ENCODE data around the gene ZMAT5.
A peak's percentile ranks its signal among the peaks of the same experiment; 100 is the strongest.

Gene ZMAT5

DNA sequence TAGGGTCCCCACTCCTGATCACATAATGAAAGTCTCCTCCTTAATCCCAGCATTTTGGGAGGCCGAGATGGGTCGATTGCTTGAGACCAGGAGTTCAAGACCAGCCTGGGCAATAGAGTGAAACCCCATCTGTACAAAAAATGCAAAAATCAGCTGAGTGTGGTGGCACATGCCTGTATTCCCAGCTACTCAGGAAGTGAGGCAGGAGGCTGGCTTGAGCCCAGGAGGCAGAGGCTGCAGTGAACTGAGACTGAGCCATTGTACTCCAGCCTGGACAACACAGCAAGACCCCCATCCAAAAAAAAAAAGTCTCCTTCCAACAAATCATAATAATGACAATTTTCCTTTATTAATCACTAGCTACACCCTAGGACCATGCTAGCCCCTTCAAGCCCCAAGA lies 15.1 kb downstream of the ZMAT5 start:
- DNase-seq: no peak

DNA sequence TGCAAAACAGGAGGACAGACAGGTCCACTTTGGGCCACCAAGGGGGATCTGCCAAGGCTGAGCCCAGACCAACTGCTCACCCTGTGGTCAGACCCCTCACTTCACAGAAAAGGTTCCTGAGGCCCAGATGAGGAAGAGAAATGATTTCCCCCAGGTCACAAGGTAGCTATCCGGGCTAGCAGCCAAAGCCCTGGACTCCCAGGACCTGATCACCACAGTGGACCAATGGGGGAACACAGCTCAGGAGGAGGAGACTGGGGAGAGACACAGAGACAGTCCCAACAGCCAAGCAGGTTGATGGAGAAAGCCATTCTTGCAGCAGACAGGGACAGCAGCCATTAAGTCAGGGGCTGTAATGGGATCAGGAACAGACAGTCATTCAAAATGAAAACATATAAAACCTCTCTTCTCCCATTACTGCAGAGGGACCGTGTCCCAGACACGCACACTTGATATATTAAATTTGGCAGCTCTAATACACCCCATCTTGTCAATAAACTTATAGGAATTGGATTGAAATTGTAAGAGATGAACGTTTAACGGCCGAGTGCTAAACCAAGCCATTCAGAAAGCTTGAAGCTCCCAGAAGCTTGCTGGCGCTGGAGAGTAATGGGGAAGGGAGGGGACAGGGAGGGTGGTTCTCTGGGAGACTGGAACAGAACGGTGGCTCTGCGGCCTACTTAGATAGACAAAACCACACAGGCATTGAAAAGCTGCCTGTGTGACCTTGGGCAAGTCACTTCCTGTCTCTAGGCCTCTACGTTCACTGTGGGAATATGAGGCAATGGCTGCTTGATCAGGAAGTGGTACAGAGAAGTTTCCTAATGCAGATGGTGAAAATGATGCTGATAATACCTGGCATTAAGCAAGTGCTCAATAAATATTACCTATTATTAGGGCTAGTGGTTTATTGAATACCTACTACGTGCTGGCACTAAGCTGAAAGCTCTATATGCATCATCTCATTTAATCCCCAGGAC lies 16.0 kb downstream of the ZMAT5 start:
- DNase-seq: no peak

DNA sequence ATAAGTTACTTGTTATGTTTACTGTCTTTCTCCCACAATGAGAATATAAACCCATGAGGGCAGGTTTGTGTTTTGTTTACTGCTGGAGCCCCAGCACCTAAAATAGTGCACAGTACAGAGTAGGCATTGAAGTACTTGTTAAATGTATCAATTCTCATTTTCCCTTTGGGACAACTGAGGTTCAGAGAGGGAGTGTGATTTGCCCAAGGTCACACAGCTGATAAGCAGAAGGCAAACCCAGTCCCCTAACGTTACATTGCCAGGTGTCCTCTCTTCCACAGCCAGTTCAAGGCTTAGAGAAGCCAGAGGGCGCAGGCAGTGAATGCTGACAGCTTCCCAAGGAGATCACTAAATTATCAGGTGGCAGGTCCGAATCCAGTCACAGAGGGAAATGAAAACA lies 16.8 kb downstream of the ZMAT5 start:
- no peak for DNase-seq

DNA sequence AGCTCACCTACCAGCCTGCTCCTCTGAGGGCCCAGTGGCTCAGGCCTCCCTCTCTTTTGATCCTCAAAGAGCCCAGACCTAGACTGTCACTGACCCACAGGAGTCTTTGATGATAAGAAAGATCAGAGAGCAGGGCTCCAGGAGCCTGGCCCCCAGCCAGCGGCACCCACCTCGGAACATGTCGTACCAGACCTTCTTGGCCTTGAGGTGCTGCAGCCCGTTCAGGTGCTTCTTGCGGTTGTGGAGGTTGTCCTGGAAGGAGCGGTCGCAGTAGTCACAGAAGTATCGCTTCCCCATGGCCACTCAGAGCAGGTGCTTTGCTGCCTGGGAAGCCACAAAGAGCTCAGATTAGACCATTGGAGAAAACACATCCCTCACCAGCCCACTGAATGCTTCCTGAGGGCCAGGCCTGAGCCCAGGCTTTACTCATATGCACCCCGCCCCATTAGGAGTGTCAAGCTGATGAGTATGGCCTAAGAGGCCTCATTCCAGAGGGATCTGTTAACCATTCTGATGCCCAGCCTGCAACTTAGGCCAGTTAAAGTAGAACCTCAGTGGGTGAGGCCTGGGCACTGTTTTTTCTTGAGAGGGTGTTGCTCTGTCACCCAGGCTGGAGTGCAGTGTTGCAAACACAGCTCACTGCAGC lies 18.4 kb downstream of the ZMAT5 start:
- DNase-seq: no peak

DNA sequence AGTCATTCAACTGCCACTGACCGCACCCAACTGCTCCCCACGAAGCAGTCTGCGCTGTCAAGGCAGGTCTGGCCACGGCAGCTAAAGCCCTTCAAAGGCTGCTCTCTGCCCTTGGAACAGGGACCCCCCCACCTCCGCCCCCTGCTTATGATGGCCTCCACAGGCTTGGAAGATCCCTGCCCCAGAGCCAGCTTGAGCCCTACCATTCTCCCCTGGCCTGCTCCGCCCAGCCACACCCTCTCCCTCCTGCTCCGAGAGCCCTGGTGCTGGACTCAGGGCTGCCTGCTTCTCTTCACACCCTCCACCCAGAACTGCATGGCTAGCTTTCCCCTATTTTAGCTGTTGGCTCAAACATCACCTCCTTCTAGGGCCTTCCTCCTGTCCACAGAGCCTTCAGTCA lies 19.0 kb downstream of the ZMAT5 start:
- DNase-seq: no peak

DNA sequence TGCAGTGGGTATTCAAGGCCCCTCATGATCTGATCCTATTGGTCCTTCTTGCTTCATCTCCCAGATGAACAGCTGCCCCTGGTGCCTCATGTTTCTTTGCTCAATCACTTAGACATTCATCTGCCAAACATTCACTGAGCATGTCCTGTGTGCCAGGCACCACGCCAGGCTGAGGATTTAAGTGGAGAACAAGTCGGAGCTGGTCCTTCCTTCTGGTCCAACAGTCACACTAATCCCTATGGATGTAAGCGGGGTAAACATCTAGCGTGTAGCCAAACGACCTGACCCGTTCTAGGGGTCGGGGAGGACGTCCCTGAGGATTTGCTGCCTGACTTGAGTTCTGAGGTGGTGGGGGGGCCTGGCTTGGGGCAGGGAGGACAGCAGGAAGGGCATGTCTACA lies 21.9 kb downstream of the ZMAT5 start:
- DNase-seq: peak; percentile 97 to 98

DNA sequence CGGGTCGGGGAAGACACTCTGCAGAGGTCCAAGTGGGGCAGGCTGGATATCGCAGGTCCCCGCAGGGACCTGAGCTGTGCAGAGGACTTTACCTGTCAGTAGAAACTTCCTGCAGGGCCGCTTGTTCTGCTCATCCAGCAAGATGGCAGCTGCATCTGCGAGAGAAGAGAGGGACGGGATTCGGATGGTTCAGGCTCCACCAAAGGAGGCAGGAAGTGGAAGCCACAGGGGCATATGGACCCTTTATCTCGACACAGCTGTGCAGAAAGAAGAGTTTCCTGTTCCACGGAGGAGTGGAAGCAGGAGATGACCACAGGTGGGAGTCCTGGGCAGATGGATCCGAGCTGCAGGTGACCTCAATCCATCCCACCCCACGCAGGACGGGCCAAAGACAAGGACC lies 24.5 kb downstream of the ZMAT5 start:
- no peak for DNase-seq

DNA sequence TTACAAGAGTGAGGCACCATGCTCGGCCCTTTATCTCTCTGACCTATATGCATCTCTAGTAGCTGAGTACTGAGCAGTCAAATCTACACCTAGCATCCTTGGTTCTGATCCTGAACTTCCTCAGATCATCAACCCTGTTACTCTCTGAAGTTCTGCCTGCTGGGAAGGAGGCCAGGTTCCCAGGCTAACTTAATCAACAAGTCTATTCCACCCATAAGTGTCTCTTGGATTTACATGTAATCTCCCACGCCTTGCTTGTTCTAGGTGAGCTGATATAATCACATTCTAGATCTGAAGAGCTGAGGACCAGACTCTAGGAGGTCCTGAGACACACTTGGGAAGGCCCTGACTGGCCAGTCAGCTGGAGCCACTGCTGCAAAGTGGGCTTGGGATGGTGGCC lies 24.9 kb downstream of the ZMAT5 start:
- no peak for DNase-seq

DNA sequence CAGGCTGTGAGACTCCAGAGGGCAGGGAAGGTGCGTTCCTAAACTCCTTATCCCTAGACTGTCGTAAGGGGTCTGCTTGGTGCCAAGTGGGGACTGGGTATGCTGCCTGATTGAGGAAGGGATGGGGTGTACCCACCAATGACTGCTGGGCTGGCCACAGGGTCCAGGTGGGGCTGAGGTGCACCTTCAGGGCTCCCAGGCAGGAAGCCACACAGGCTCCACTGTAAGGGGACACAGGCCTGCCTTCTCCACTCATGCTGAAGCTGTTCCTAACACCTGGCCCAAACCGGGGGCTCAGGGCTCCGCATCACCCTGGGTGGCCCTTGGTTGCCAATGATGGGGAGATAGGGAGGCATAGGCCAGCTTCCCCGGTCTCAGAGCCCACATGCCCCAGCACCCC lies 26.6 kb downstream of the ZMAT5 start:
- DNase-seq: no peak

DNA sequence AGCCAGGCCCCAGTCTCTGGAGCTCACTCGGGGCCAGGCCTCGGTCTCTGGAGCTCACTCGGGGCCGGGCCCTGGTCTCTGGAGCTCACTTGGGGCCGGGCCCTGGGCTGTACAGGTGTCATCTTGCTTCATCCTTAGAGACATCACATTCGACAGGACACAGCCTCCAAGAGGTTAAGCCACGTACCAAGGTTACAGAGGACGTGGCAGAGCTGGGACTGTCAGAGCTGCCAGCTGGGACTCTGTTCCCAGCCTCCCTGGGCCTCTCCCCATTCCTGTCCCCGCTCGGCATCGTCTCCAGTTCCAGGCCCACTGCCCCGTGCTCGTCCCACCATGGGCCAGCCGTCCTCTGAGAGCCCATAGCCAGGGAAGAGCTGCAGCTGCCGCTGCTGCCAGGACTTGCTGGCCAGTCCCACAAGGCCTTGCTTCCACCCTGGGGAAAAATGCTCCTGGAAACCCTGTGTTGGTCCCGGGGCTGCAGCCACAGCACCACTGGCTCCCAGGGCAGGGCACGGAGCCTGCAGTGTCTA lies 27.4 kb downstream of the ZMAT5 start:
- DNase-seq: no peak

DNA sequence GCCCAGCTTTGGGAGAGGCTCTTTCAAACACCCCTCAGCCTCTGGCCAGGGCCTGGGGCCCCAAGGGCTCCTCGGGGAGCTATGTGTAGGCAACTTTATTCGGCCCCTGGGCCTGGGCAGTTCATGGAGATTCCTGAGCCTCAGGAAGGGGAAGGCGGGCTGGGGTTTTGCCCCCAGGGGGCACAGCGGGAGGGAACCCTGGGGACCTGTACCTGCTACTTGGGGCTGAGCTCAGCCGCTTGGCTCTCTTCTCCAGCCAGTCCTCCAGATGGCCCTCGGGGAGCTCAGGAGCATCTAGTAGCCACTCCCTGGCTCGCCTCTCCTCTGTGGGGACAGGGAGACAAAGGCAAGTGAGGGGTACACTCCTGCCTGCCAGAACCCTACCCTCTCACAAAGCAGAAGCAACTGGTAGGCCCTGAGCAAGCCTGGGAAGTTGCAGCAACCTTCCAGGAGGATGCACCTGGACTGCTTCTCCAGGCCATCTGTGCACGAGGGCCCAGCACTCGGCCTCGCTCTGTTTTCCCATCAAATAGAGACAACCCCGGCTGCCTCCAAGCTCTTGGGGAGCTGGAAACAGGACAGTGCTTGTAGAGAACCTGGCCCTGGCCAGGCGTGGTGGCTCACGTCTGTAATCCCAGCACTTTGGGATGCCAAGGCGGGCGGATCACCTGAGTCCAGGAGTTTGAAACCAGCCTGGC lies 28.5 kb downstream of the ZMAT5 start:
- no peak for DNase-seq

DNA sequence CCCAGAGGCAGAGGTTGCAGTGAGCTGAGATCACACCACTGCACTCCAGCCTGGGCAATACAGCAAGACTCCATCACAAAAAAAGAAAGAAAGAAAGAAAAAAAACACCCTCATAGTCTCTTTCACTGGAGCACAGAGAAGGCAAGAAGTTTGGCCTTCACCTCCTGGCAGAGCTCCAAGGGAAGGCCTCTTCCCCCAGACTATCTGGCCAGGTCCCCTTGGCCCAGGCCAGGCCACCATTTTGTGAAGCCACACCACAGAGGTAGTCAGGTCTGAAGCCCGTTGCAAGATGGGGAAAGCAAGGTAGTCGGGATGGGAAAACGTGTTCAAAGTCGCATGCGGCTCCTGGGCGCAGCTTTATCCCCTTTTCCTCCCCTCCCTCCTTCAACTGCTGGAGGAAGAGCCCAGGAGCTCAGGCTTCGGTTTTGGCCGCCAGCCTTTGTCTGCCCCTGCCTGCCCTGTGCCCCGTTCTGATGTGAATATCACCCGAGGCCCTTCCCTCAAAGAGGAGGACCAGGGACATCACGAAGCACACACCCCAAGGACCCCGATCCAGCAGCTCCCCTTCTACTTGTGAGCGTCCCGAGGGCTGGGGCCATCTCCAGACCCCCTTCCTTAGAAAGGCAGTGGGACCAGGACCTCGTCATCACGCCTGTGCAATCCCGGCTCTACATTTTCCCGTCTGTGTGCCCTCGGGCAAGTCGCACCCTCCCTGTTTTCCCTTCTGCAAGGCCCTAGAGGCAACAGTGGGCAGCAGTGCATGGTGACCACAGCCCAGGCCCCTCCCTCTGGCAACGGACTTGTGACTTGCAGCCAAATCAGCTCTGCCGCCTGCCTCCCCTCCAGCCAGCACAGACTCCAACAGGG lies 29.3 kb downstream of the ZMAT5 start:
- no peak for DNase-seq

DNA sequence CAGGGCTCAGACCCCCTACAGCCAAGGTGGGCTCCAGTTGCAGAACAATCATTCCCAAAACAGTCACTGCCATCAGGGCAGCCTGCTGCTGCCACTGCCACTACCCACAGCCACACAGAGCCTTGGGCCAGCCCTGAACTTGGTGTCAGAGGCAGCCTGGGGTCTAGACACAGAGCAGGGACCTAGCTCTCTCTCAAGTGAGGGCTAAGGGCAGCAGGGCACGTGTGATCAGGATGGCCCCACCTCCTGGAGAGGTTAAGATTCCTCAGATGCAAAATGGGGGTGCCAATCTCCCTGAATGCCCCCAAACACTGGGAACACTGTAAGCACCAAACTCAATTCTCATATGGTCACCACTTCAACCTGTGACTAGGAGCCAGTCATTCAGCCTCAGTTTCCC lies 31.4 kb downstream of the ZMAT5 start:
- no peak for DNase-seq

DNA sequence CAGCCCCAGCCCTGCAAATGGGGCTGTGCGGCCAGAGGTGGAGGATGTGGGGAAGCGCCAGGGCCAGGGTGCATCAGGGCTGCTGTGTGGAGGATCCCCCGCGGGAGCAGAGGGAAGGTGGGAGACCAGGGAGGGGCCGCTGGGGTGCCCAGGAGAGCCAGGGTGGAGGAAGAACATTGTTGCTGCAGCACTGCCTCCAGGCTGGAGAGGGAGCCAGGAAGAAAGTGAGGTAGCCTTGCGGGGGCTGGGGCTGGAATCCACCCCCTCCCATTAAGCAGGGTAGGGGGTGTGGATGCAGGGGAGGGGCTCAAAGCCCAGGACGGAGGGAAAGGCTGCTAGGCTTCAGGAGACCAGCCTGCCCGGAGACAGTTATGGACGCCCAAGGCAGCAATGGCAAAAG lies 32.0 kb downstream of the ZMAT5 start:
- DNase-seq: no peak

DNA sequence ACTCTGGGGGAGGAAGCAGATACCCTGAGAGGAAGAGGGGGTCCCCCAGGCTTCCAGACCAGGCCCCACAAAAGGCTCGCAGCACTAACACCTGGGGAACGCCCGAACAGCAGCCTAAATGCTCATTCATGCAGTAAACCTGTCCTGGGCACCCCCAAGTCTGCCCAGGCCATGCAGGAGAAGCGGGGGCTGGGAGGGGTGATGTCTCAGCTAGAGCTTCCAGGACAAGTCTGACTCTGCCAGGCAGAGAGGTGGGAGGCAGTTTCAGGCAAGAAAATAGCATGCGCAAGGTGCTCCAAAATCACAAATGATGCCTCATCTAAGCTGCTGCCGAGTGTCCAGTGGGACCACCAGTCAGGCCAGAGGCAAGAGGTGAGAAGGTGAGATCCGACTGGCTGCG lies 32.4 kb downstream of the ZMAT5 start:
- DNase-seq: no peak

DNA sequence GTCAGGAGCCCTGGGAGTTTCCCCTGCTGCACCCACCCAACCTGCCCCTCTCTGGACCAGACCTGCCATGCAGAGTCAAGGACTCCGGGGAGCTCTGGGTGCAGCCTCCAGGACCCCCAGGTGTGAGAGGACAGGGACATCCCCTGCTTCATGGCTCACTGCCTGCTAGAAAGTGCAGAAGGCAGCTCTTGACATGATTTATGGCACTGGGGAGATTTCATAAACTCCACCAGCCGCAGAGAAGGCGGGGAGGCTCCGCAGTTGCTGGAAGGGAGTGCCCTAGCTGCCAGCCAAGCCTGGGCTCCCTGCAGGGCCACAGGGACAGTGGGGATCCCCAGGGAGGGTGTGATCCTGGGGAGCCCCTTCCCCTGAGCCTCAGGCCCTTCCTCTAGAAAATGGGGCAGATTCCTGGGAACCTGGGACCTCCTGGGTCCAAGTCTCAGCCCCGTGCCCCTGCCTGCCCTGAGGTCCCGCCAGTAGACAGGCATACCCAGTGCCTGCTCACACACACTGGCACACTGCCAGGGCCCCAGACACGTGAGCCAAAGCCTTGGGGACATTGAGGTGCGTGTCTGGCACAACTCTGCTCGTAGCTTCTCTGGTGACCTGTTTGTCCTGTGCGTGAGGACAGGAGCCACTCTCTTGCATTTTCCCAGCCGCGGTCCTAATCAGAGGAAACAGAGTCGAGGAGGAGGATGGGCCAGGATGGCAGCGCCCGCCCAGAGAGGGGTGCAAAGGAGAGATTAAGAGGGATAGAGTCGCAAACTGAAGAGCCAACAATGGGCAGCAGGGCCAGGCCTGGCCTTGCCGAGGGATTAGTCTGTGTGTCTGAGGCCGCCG lies 33.2 kb downstream of the ZMAT5 start:
- DNase-seq: peak; percentile 52 to 88

DNA sequence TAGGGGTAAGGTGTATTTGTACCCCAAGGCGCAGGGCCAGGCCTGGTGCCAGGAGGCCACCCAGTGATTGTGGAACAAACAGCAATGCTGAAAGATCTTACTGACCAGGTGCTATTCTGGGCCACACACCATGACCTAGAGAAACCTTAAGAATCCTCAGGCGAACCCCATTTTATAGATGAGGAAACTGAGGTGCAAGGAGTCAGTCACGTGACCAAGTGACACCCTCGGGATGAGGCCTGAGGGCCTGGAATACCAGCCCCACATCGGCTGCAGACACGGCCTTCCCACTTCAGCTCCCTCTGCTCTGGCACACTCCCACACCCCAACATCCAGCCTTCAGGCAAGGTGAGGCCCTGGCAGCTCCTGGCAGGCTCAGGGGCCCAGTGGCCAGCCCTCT lies 33.9 kb downstream of the ZMAT5 start:
- peak in 1 of 2 experiments; percentile 72 for DNase-seq

DNA sequence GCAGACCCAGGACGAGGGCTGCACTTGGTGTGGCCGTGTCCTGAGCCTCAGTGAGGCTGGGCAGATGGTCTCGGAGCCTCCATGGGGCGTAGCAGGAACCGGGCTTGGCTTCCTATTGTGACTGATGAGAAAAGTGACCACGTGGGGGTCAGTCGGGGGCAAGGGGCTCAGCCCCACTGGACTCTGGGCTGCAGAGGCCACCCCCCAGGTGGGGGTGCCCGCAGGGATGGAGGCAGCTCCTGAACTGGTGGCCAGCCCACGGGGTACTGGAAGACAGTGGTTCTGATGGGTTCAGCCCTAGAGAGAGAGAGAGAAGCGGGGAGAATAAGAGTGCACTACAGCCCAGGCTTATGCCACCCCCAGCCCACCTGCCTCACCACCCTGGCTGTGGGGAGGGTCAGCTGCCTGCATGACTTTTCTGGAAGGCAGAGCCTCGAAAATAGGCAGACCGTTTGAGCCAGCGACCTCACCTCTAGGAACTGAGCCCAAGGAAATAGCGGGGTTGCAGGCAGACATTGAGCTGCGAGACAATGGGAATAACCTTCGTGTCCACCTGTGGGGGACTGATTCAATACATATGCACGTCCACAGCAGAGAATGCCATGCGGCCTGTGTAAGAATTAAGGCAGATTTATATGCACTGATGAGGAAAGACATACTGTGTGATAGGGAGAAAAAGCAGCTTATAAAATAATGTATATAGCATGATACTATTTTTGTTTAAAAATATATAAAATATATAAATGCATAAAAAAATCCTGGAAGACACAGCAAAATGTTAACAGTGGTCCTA lies 35.6 kb downstream of the ZMAT5 start:
- peak in 1 of 2 experiments; percentile 28 for DNase-seq

DNA sequence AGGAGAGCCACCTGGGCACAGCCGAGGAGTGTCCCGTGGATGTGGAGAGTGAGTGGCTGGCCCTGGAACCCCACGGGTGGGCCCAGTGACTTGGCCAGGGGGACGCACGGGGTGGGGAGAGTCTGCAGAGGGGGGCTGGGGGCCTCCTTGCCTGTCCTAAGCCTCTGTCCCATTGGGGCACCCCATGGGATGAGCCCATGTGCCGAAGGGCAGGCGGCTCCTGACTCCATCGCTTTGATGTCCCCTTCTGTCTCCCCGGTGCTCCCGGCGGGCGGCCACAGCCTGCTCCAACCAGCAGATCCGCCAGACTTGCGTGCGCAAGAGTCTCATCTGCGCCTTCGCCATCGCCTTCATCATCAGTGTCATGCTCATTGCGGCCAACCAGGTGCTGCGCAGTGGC lies 37.6 kb downstream of the ZMAT5 start:
- DNase-seq: no peak

DNA sequence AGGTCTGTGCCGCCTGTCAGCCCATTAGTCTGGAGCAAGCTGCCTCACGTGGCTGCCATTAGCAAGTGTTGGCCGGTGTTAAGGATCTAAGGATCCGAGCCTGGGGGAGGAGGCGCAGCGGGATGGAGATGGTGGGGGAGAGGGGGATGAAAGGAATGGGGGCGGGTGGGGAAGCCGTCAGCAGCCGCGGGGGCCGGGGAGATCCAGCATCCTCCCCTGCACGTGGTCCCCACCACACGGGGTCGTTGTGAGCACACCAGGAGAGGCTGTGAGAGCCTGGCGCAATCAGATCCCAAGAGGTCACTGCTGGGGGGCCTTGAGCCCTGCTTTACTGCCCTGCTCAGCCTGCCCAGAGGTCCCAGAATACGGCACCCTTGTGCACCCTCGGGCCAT lies 39.7 kb downstream of the ZMAT5 start:
- DNase-seq: peak; percentile 70 to 84
